Liver (tissue), 9 donors: ENCODE measurements around the gene RPS6KA1. TPM values are rescaled to one million over a fixed set of nuclear protein-coding genes. Genes with fewer than 3 reads are reported as not detected.
A peak's percentile ranks its signal among the peaks of the same experiment; 100 is the strongest.
"Not testable (repeated sequence)": the region's sequence is repeated elsewhere in the genome, so short reads cannot be mapped to it uniquely, and the experiment has no call there.

Source experiments
- DNase-seq: peaks from one replicate; pipeline ENCODE4 v3.0.0-alpha.2; 2017; ENCODE audit warnings: low spot score
- H3K27ac ChIP-seq, 2 donors: one replicate each; pipeline ENCODE4 v1.7.0; 2013; ENCODE audit warnings: inconsistent platforms in 2 of 2, low read length in 2 of 2, control low read depth in 1 of 2, low read depth in 1 of 2, mild to moderate bottlenecking in 1 of 2
- H3K27me3 ChIP-seq, 4 donors: one replicate each; pipeline versions ENCODE4 v1.6.1 to v1.7.0; 2013; ENCODE audit warnings: low read length in 3 of 4, inconsistent platforms in 1 of 4, mild to moderate bottlenecking in 1 of 4, moderate library complexity in 1 of 4; ENCODE audit not compliant: control insufficient read depth in 4 of 4, insufficient read depth in 4 of 4
- H3K36me3 ChIP-seq, 4 donors: one replicate each; pipeline versions ENCODE4 v1.6.1 to v1.7.0; 2013; ENCODE audit warnings: low read length in 3 of 4, mild to moderate bottlenecking in 3 of 4, low read depth in 1 of 4, moderate library complexity in 1 of 4; ENCODE audit not compliant: control insufficient read depth in 4 of 4, insufficient read depth in 3 of 4
- H3K4me1 ChIP-seq, 4 donors: one replicate each; pipeline versions ENCODE4 v1.6.1 to v1.7.0; 2013; ENCODE audit warnings: low read length in 3 of 4, mild to moderate bottlenecking in 3 of 4, moderate library complexity in 1 of 4; ENCODE audit not compliant: control insufficient read depth in 4 of 4, insufficient read depth in 4 of 4
- H3K4me3 ChIP-seq, 3 donors: one replicate each; pipeline versions ENCODE4 v1.6.1 to v1.7.0; 2013; ENCODE audit warnings: low read length in 3 of 3, control low read depth in 1 of 3, low read depth in 1 of 3, mild to moderate bottlenecking in 1 of 3
- H3K9ac ChIP-seq, 2 donors: one replicate each; pipeline ENCODE4 v1.7.0; 2013; ENCODE audit warnings: low read length in 2 of 2, mild to moderate bottlenecking in 2 of 2, moderate library complexity in 2 of 2, control low read depth in 1 of 2, low read depth in 1 of 2
- H3K9me3 ChIP-seq, 4 donors: one replicate each; pipeline versions ENCODE4 v1.6.1 to v1.7.0; 2013; ENCODE audit warnings: low read length in 3 of 4; ENCODE audit not compliant: control insufficient read depth in 4 of 4
- EGR1 ChIP-seq, 2 donors: IDR thresholded peaks; 2 replicates each; pipeline ENCODE4 v1.6.1; 2016 to 2018; ENCODE audit warnings: antibody characterized with exemption in 2 of 2, low read depth in 2 of 2
- FOXA2 ChIP-seq: IDR thresholded peaks from 2 replicates; pipeline ENCODE4 v1.6.1; 2016; ENCODE audit warnings: antibody characterized with exemption
- JUND ChIP-seq, 2 donors: IDR thresholded peaks; 2 replicates each; pipeline ENCODE4 v1.6.1; 2016; ENCODE audit warnings: antibody characterized with exemption in 2 of 2
- RAD21 ChIP-seq, 2 donors: IDR thresholded peaks; 2 replicates each; pipeline ENCODE4 v1.6.1; 2016; ENCODE audit warnings: antibody characterized with exemption in 2 of 2, mild to moderate bottlenecking in 2 of 2
- RXRA ChIP-seq, 2 donors: IDR thresholded peaks; 2 replicates each; pipeline ENCODE4 v1.6.1; 2017 to 2018; ENCODE audit warnings: antibody characterized with exemption in 2 of 2, mild to moderate bottlenecking in 1 of 2
- WGBS: extraction: QIAGEN DNeasy Blood & Tissue Kit; methylation state at CpG from one replicate; pipeline ENCODE4 v1.1.7; 2013; 5-methylcytosine and 5-hydroxymethylcytosine counted together
- polyA plus RNA-seq, 2 donors: library from polyadenylated mRNA; stranded (reverse) in 1 of 2; unstranded in 1 of 2; fragments of 200-250 nt in 1 of 2; fragments of >200 nt in 1 of 2; fragmentation: Nextera tagmentation in 1 of 2; extraction: Ambion mirVana in 1 of 2; gene quantifications; one replicate each; pipeline versions ENCODE4 v1.2.1 to v1.2.3, GENCODE V29; 2013 to 2015
- total RNA-seq, 2 donors: library from RNA; depleted of rRNA; stranded (reverse); fragments of >200 nt; gene quantifications; one replicate each; pipeline ENCODE4 v1.2.3, GENCODE V29; 2014
- TF ChIP-seq, protein P1 (sequence below): IDR thresholded peaks from 2 replicates; pipeline ENCODE4 v1.6.1; 2016; ENCODE audit warnings: antibody characterized with exemption
- TF ChIP-seq, protein P2 (sequence below): IDR thresholded peaks from 2 replicates; pipeline ENCODE4 v1.6.1; 2016; ENCODE audit warnings: antibody characterized with exemption, mild to moderate bottlenecking
- TF ChIP-seq, protein P3 (sequence below): fragments of 150-350 bp; IDR thresholded peaks from 2 replicates; pipeline ENCODE4 v1.5.1; 2017; ENCODE audit warnings: improper control_type of control experiment, low read depth, low read length; ENCODE audit not compliant: missing input control
- donor health status: healthy.
- donor health status: healthy.
- donor health status: healthy.
- donor health status: healthy.
- donor health status: healthy.

The RPS6KA1 gene
- total and polyA plus RNA-seq, 4 donors: 4.0 to 26.8 (median 7.4) TPM

DNA sequence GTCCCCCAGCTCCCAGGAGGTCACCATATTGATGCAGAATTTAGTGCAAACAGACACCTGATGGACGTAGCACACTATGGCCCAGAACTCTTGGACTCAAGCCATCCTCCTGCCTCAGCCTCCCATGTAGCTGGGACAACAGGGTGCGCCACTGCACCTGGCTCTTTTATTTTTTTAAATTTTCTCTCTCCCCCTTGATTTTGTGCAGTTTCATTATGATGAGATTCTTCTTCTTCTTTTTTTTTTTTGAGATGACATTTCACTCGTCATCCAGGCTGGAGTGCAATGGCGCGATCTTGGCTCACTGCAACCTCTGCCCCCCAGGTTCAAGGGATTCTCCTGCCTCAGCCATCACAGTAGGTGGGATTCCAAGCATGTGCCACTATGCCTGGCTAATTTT is 63.8 kb downstream of the RPS6KA1 start:
- Histone ChIP-seq H3K27me3 (no peaks in the 10 kb centered on the region), H3K27ac (no peak overlapping the region), H3K9me3 (peaks cover 0 to 5% (median 1%) of the 10 kb centered on the region in 4 donors), H3K4me1 (no peaks in the 10 kb centered on the region), H3K4me3 (no peak overlapping the region), H3K9ac (no peak overlapping the region), H3K36me3 (no peaks in the 10 kb centered on the region)
- WGBS: 87% methylated on average over 5 of the region's 5 CpGs
- TF ChIP-seq RAD21 (IDR thresholded peaks at IDR 0.05): no peak
- no peak for TF ChIP-seq JUND (IDR thresholded peaks at IDR 0.05)
- TF ChIP-seq, protein P1, sequence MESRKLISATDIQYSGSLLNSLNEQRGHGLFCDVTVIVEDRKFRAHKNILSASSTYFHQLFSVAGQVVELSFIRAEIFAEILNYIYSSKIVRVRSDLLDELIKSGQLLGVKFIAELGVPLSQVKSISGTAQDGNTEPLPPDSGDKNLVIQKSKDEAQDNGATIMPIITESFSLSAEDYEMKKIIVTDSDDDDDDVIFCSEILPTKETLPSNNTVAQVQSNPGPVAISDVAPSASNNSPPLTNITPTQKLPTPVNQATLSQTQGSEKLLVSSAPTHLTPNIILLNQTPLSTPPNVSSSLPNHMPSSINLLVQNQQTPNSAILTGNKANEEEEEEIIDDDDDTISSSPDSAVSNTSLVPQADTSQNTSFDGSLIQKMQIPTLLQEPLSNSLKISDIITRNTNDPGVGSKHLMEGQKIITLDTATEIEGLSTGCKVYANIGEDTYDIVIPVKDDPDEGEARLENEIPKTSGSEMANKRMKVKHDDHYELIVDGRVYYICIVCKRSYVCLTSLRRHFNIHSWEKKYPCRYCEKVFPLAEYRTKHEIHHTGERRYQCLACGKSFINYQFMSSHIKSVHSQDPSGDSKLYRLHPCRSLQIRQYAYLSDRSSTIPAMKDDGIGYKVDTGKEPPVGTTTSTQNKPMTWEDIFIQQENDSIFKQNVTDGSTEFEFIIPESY: no peak
- TF ChIP-seq RXRA (IDR thresholded peaks at IDR 0.05): no peak
- TF ChIP-seq EGR1 (IDR thresholded peaks at IDR 0.05; ENCODE audit: low read depth in 2 of 2): no peak
- TF ChIP-seq FOXA2: no peak
- DNase-seq: no peak

DNA sequence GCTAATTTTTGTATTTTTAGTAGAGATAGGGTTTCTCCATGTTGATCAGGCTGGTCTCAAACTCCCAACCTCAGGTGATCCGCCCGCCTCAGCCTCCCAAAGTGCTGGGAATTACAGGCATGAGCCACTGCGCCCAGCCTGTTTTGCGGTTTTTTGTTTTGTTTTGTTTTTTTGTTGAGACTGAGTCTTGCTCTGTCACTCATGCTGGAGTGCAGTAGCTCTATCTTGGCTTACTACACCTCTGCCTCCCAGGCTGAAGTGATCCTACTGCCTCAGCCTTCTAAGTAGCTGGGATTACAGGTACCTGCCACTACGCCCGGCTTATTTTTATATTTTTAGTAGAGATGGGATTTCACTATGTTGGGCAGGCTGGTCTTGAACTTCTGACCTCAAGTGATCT is 65.0 kb downstream of the RPS6KA1 start:
- H3K27ac ChIP-seq, H3K27me3 ChIP-seq, H3K36me3 ChIP-seq, H3K9ac ChIP-seq, H3K4me1 ChIP-seq, H3K9me3 ChIP-seq, H3K4me3 ChIP-seq, DNase-seq: not testable (repeated sequence)
- WGBS: 97% methylated on average over 6 of the region's 6 CpGs

DNA sequence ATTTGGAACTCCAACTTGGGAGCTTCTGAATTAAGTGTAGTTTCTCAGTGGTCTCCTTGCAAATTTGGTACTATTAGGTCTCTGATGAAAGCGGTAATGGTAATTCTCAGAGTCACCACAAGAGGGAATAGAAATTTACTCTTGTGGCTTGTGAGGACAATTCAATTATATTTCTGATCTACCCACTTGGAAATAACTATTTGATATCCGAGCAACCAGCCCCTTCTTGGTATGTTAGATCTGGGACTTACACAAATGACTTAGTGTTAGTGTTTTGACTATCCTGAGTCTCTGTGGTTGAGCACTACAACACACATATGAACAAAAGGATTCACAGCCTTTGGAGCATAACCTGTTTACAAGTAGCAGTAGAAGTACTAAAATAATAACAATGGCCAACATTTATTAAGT is 68.1 kb downstream of the RPS6KA1 start:
- TF ChIP-seq, protein P2, sequence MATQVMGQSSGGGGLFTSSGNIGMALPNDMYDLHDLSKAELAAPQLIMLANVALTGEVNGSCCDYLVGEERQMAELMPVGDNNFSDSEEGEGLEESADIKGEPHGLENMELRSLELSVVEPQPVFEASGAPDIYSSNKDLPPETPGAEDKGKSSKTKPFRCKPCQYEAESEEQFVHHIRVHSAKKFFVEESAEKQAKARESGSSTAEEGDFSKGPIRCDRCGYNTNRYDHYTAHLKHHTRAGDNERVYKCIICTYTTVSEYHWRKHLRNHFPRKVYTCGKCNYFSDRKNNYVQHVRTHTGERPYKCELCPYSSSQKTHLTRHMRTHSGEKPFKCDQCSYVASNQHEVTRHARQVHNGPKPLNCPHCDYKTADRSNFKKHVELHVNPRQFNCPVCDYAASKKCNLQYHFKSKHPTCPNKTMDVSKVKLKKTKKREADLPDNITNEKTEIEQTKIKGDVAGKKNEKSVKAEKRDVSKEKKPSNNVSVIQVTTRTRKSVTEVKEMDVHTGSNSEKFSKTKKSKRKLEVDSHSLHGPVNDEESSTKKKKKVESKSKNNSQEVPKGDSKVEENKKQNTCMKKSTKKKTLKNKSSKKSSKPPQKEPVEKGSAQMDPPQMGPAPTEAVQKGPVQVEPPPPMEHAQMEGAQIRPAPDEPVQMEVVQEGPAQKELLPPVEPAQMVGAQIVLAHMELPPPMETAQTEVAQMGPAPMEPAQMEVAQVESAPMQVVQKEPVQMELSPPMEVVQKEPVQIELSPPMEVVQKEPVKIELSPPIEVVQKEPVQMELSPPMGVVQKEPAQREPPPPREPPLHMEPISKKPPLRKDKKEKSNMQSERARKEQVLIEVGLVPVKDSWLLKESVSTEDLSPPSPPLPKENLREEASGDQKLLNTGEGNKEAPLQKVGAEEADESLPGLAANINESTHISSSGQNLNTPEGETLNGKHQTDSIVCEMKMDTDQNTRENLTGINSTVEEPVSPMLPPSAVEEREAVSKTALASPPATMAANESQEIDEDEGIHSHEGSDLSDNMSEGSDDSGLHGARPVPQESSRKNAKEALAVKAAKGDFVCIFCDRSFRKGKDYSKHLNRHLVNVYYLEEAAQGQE: no peak
- TF ChIP-seq RAD21 (IDR thresholded peaks at IDR 0.05): peak; percentile 69 to 82
- TF ChIP-seq, protein P3, sequence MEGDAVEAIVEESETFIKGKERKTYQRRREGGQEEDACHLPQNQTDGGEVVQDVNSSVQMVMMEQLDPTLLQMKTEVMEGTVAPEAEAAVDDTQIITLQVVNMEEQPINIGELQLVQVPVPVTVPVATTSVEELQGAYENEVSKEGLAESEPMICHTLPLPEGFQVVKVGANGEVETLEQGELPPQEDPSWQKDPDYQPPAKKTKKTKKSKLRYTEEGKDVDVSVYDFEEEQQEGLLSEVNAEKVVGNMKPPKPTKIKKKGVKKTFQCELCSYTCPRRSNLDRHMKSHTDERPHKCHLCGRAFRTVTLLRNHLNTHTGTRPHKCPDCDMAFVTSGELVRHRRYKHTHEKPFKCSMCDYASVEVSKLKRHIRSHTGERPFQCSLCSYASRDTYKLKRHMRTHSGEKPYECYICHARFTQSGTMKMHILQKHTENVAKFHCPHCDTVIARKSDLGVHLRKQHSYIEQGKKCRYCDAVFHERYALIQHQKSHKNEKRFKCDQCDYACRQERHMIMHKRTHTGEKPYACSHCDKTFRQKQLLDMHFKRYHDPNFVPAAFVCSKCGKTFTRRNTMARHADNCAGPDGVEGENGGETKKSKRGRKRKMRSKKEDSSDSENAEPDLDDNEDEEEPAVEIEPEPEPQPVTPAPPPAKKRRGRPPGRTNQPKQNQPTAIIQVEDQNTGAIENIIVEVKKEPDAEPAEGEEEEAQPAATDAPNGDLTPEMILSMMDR: peak; percentile 74
- 5% methylated on average over 2 of the region's 2 CpGs for WGBS
- Histone ChIP-seq H3K9ac (no peak overlapping the region), H3K4me3 (no peak overlapping the region), H3K9me3 (no peaks in the 10 kb centered on the region), H3K27ac (no peak overlapping the region), H3K36me3 (no peaks in the 10 kb centered on the region), H3K27me3 (no peaks in the 10 kb centered on the region), H3K4me1 (no peaks in the 10 kb centered on the region)
- no peak for DNase-seq
